ENCODE measurements around the gene TEX2.

Gene TEX2

GRCh38 chr17:64269687-64270649 lies 6.9 kb upstream of the TEX2 start:
- peaks cover 6 to 9% of the 10 kb centered on the region in 2 donors for H3K9me3 ChIP-seq (ENCODE audit: control insufficient read depth in 2 of 2, low read length in 2 of 2)
- no peak overlapping the region for H3K4me3 ChIP-seq (ENCODE audit: low read length in 2 of 2)
- H3K36me3 ChIP-seq (ENCODE audit: control insufficient read depth in 2 of 2, insufficient read depth in 2 of 2, low read length in 2 of 2), result no peaks in the 10 kb centered on the region
- no peaks in the 10 kb centered on the region for H3K4me1 ChIP-seq (ENCODE audit: control insufficient read depth, insufficient read depth, low read length)
- H3K9ac ChIP-seq (ENCODE audit: low read length in 2 of 2), result no peak overlapping the region
- no peak overlapping the region for H3K27ac ChIP-seq (ENCODE audit: low read length)
- H3K27me3 ChIP-seq (ENCODE audit: control insufficient read depth in 1 of 2, insufficient read depth in 2 of 2, low read length in 2 of 2), result peaks cover 0 to 2% of the 10 kb centered on the region in 2 donors

- Histone ChIP-seq H3K4me1 (ENCODE audit: control insufficient read depth, insufficient read depth, low read length) (peaks cover 15% of the 10 kb centered on the region), H3K27me3 (ENCODE audit: control insufficient read depth in 1 of 2, insufficient read depth in 2 of 2, low read length in 2 of 2) (peaks cover 0 to 2% of the 10 kb centered on the region in 2 donors), H3K27ac (ENCODE audit: low read length) (no peak overlapping the region), H3K36me3 (ENCODE audit: control insufficient read depth in 2 of 2, insufficient read depth in 2 of 2, low read length in 2 of 2) (no peaks in the 10 kb centered on the region), H3K9ac (ENCODE audit: low read length in 2 of 2) (no peak overlapping the region), H3K4me3 (ENCODE audit: low read length in 2 of 2) (no peak overlapping the region), H3K9me3 (ENCODE audit: control insufficient read depth in 2 of 2, low read length in 2 of 2) (no peaks in the 10 kb centered on the region)
Observed at GRCh38 chr17:64264891-64265290, 1.8 kb upstream of the TEX2 start.

GRCh38 chr17:64262198-64262999 lies 661 bp downstream of the TEX2 start:
- Histone ChIP-seq H3K9ac (ENCODE audit: low read length in 2 of 2) (peak overlapping the region; percentile 64 to 81), H3K27me3 (ENCODE audit: control insufficient read depth in 1 of 2, insufficient read depth in 2 of 2, low read length in 2 of 2) (no peaks in the 10 kb centered on the region), H3K36me3 (ENCODE audit: control insufficient read depth in 2 of 2, insufficient read depth in 2 of 2, low read length in 2 of 2) (no peaks in the 10 kb centered on the region), H3K9me3 (ENCODE audit: control insufficient read depth in 2 of 2, low read length in 2 of 2) (no peaks in the 10 kb centered on the region), H3K27ac (ENCODE audit: low read length) (peak overlapping the region; percentile 60), H3K4me3 (ENCODE audit: low read length in 2 of 2) (peak overlapping the region; percentile 85 to 88), H3K4me1 (ENCODE audit: control insufficient read depth, insufficient read depth, low read length) (peaks cover 15% of the 10 kb centered on the region)

GRCh38 chr17:64261417-64262145 lies 1.5 kb downstream of the TEX2 start:
- Histone ChIP-seq H3K4me3 (ENCODE audit: low read length in 2 of 2) (peak overlapping the region; percentile 85 to 88), H3K27ac (ENCODE audit: low read length) (peak overlapping the region; percentile 60), H3K36me3 (ENCODE audit: control insufficient read depth in 2 of 2, insufficient read depth in 2 of 2, low read length in 2 of 2) (no peaks in the 10 kb centered on the region), H3K9ac (ENCODE audit: low read length in 2 of 2) (peak overlapping the region; percentile 64 to 81), H3K27me3 (ENCODE audit: control insufficient read depth in 1 of 2, insufficient read depth in 2 of 2, low read length in 2 of 2) (no peaks in the 10 kb centered on the region), H3K9me3 (ENCODE audit: control insufficient read depth in 2 of 2, low read length in 2 of 2) (no peaks in the 10 kb centered on the region), H3K4me1 (ENCODE audit: control insufficient read depth, insufficient read depth, low read length) (peaks cover 15% of the 10 kb centered on the region)

- Histone ChIP-seq H3K4me3 (ENCODE audit: low read length in 2 of 2) (no peak overlapping the region), H3K4me1 (ENCODE audit: control insufficient read depth, insufficient read depth, low read length) (peaks cover 15% of the 10 kb centered on the region), H3K27ac (ENCODE audit: low read length) (no peak overlapping the region), H3K9me3 (ENCODE audit: control insufficient read depth in 2 of 2, low read length in 2 of 2) (no peaks in the 10 kb centered on the region), H3K27me3 (ENCODE audit: control insufficient read depth in 1 of 2, insufficient read depth in 2 of 2, low read length in 2 of 2) (no peaks in the 10 kb centered on the region), H3K9ac (ENCODE audit: low read length in 2 of 2) (no peak overlapping the region), H3K36me3 (ENCODE audit: control insufficient read depth in 2 of 2, insufficient read depth in 2 of 2, low read length in 2 of 2) (no peaks in the 10 kb centered on the region)
Observed at GRCh38 chr17:64260886-64261285, 2.2 kb downstream of the TEX2 start.

GRCh38 chr17:64259922-64260321 lies 3.1 kb downstream of the TEX2 start:
- Histone ChIP-seq H3K27ac (ENCODE audit: low read length) (no peak overlapping the region), H3K27me3 (ENCODE audit: control insufficient read depth in 1 of 2, insufficient read depth in 2 of 2, low read length in 2 of 2) (no peaks in the 10 kb centered on the region), H3K9ac (ENCODE audit: low read length in 2 of 2) (no peak overlapping the region), H3K9me3 (ENCODE audit: control insufficient read depth in 2 of 2, low read length in 2 of 2) (no peaks in the 10 kb centered on the region), H3K4me3 (ENCODE audit: low read length in 2 of 2) (no peak overlapping the region), H3K4me1 (ENCODE audit: control insufficient read depth, insufficient read depth, low read length) (peaks cover 15% of the 10 kb centered on the region), H3K36me3 (ENCODE audit: control insufficient read depth in 2 of 2, insufficient read depth in 2 of 2, low read length in 2 of 2) (no peaks in the 10 kb centered on the region)

- Histone ChIP-seq H3K4me1 (ENCODE audit: control insufficient read depth, insufficient read depth, low read length) (peaks cover 15% of the 10 kb centered on the region), H3K9ac (ENCODE audit: low read length in 2 of 2) (no peak overlapping the region), H3K9me3 (ENCODE audit: control insufficient read depth in 2 of 2, low read length in 2 of 2) (no peaks in the 10 kb centered on the region), H3K27me3 (ENCODE audit: control insufficient read depth in 1 of 2, insufficient read depth in 2 of 2, low read length in 2 of 2) (no peaks in the 10 kb centered on the region), H3K4me3 (ENCODE audit: low read length in 2 of 2) (no peak overlapping the region), H3K36me3 (ENCODE audit: control insufficient read depth in 2 of 2, insufficient read depth in 2 of 2, low read length in 2 of 2) (no peaks in the 10 kb centered on the region), H3K27ac (ENCODE audit: low read length) (no peak overlapping the region)
Observed at GRCh38 chr17:64259426-64259825, 3.6 kb downstream of the TEX2 start.

- H3K36me3 ChIP-seq (ENCODE audit: control insufficient read depth in 2 of 2, insufficient read depth in 2 of 2, low read length in 2 of 2), result no peaks in the 10 kb centered on the region
- H3K9me3 ChIP-seq (ENCODE audit: control insufficient read depth in 2 of 2, low read length in 2 of 2), result no peaks in the 10 kb centered on the region
- no peak overlapping the region for H3K27ac ChIP-seq (ENCODE audit: low read length)
- H3K4me1 ChIP-seq (ENCODE audit: control insufficient read depth, insufficient read depth, low read length), result peaks cover 4% of the 10 kb centered on the region
- no peak overlapping the region for H3K4me3 ChIP-seq (ENCODE audit: low read length in 2 of 2)
- H3K9ac ChIP-seq (ENCODE audit: low read length in 2 of 2), result no peak overlapping the region
- H3K27me3 ChIP-seq (ENCODE audit: control insufficient read depth in 1 of 2, insufficient read depth in 2 of 2, low read length in 2 of 2), result no peaks in the 10 kb centered on the region
Observed at GRCh38 chr17:64256913-64257807, 5.9 kb downstream of the TEX2 start.

- no peaks in the 10 kb centered on the region for H3K36me3 ChIP-seq (ENCODE audit: control insufficient read depth in 2 of 2, insufficient read depth in 2 of 2, low read length in 2 of 2)
- H3K27ac ChIP-seq (ENCODE audit: low read length), result no peak overlapping the region
Observed at GRCh38 chr17:64255764-64256163, 7.3 kb downstream of the TEX2 start.

More at GRCh38 chr17:64255764-64256163, 7.3 kb downstream of the TEX2 start:
- H3K27me3 ChIP-seq (ENCODE audit: control insufficient read depth in 1 of 2, insufficient read depth in 2 of 2, low read length in 2 of 2), result no peaks in the 10 kb centered on the region
- no peaks in the 10 kb centered on the region for H3K9me3 ChIP-seq (ENCODE audit: control insufficient read depth in 2 of 2, low read length in 2 of 2)
- H3K4me1 ChIP-seq (ENCODE audit: control insufficient read depth, insufficient read depth, low read length), result no peaks in the 10 kb centered on the region
- no peak overlapping the region for H3K9ac ChIP-seq (ENCODE audit: low read length in 2 of 2)
- H3K4me3 ChIP-seq (ENCODE audit: low read length in 2 of 2), result no peak overlapping the region
